Testis (tissue), 3 donors: ENCODE measurements around the gene C1orf53. TPM values are rescaled to one million over a fixed set of nuclear protein-coding genes. Genes with fewer than 3 reads are reported as not detected.

Experiments
- DNase-seq: peaks from one replicate; pipeline ENCODE4 v3.0.0-alpha.2; 2019
- H3K27ac ChIP-seq, 2 donors: fragments of 200-600 bp; sonication (generic); one replicate each; pipeline ENCODE4 v1.5.1; 2019
- H3K27me3 ChIP-seq: fragments of 200-600 bp; sonication (generic); one replicate; pipeline ENCODE4 v1.5.1; 2019
- H3K36me3 ChIP-seq: fragments of 200-600 bp; sonication (generic); one replicate; pipeline ENCODE4 v1.5.1; 2017; ENCODE audit warnings: low read depth; ENCODE audit errors: missing control alignments
- H3K4me1 ChIP-seq: fragments of 200-600 bp; sonication (generic); one replicate; pipeline ENCODE4 v1.5.1; 2019
- H3K4me3 ChIP-seq, 2 donors: fragments of 200-600 bp; sonication (generic); one replicate each; pipeline ENCODE4 v1.5.1; 2017 to 2019
- H3K9me3 ChIP-seq: fragments of 200-600 bp; sonication (generic); one replicate; pipeline ENCODE4 v1.5.1; 2017
- CTCF ChIP-seq, 3 experiments: fragments of 450-650 bp in 2 of 3; fragments of 200-600 bp in 1 of 3; sonication (generic) in 1 of 3; IDR thresholded peaks; one replicate each; pipeline ENCODE4 v1.5.1; 2016 to 2019; ENCODE audit warnings: antibody characterized with exemption in 3 of 3, mild to moderate bottlenecking in 2 of 3, moderate library complexity in 1 of 3
- POLR2A ChIP-seq: fragments of 450-650 bp; IDR thresholded peaks from one replicate; pipeline ENCODE4 v1.6.1; 2017; ENCODE audit warnings: antibody characterized with exemption, mild to moderate bottlenecking, moderate library complexity
- WGBS, 2 donors: methylation state at CpG; one replicate each; pipeline ENCODE4 v1.1.5; 2018; 5-methylcytosine and 5-hydroxymethylcytosine counted together
- intact Hi-C: fragments of 100-400 bp; cut with DNase I; formaldehyde crosslinking; loops from one replicate; pipeline ENCODE4 v1.15.1; 2023; ENCODE audit warnings: low total_unique reads
- polyA plus RNA-seq: library from polyadenylated mRNA; stranded (reverse); fragments of 350-450 nt; fragmentation: Illumina TruSeq; extraction: RNeasy Lipid Tissue Mini Kit (QIAGEN cat#74804); gene quantifications from one replicate; pipeline ENCODE4 v1.2.3, GENCODE V29; 2014; ENCODE audit warnings: low read depth, low replicate concordance; ENCODE audit not compliant: insufficient read depth
- total RNA-seq, 2 donors: library from RNA; depleted of rRNA; stranded (reverse); fragments of >200 nt; gene quantifications; one replicate each; pipeline ENCODE4 v1.2.3, GENCODE V29; 2016

C1orf53 gene
- total and polyA plus RNA-seq, 3 donors from 2014 or later = 7.8 to 10.5 (median 8.6) TPM

GRCh38 chr1:197914510-197914909, 12.1 kb downstream of the C1orf53 start:
- DNase-seq = no peak
- Histone ChIP-seq H3K27me3 (no peaks in the 10 kb centered on the region), H3K36me3 (no peaks in the 10 kb centered on the region), H3K4me1 (peaks cover 4% of the 10 kb centered on the region), H3K27ac (no peak overlapping the region), H3K4me3 (no peak overlapping the region), H3K9me3 (no peaks in the 10 kb centered on the region)
- 28 to 44% methylated on average over 3 to 5 of the region's 5 CpGs for WGBS, 2 donors
- TF ChIP-seq POLR2A = no peak
- no peak for TF ChIP-seq CTCF (IDR thresholded peaks at IDR 0.05)
- intact Hi-C loops = no loop called here

GRCh38 chr1:197915260-197915861, 12.9 kb downstream of the C1orf53 start:
- 1 to 6% methylated on average over 7 of the region's 7 CpGs for WGBS, 2 donors
- Histone ChIP-seq H3K27me3 (no peaks in the 10 kb centered on the region), H3K36me3 (no peaks in the 10 kb centered on the region), H3K9me3 (no peaks in the 10 kb centered on the region), H3K4me1 (peaks cover 4% of the 10 kb centered on the region), H3K4me3 (peak overlapping the region; percentile 36 to 43), H3K27ac (peak overlapping the region in 1 of 2 donors; percentile 36)
- no peak for TF ChIP-seq CTCF (IDR thresholded peaks at IDR 0.05)
- TF ChIP-seq POLR2A = no peak
- intact Hi-C loops = no loop called here
- DNase-seq = no peak

GRCh38 chr1:197915862-197916499, 13.6 kb downstream of the C1orf53 start:
- no peaks in the 10 kb centered on the region for H3K27me3 ChIP-seq
- no peaks in the 10 kb centered on the region for H3K36me3 ChIP-seq
- TF ChIP-seq CTCF (IDR thresholded peaks at IDR 0.05) (peak in 2 of 3 experiments; percentile 33 to 38), POLR2A (no peak)
- peak; percentile 82 for DNase-seq
- WGBS, 2 donors = 0 to 1% methylated on average over 26 to 42 of the region's 42 CpGs
- peak overlapping the region; percentile 36 to 53 for H3K27ac ChIP-seq
- H3K9me3 ChIP-seq = no peaks in the 10 kb centered on the region
- H3K4me1 ChIP-seq = peaks cover 4% of the 10 kb centered on the region
- peak overlapping the region; percentile 36 to 43 for H3K4me3 ChIP-seq
- intact Hi-C loops = no loop called here

GRCh38 chr1:197916500-197916983, 14.1 kb downstream of the C1orf53 start:
- H3K27me3 ChIP-seq = no peaks in the 10 kb centered on the region
- H3K27ac ChIP-seq = peak overlapping the region; percentile 36 to 53
- 3 to 5% methylated on average over 11 of the region's 11 CpGs for WGBS, 2 donors
- DNase-seq = no peak
- H3K9me3 ChIP-seq = no peaks in the 10 kb centered on the region
- H3K4me1 ChIP-seq = peaks cover 4% of the 10 kb centered on the region
- H3K4me3 ChIP-seq = peak overlapping the region; percentile 36 to 43
- no peak for TF ChIP-seq POLR2A
- no peak for TF ChIP-seq CTCF (IDR thresholded peaks at IDR 0.05)
- intact Hi-C loops = no loop called here
- H3K36me3 ChIP-seq = no peaks in the 10 kb centered on the region
